Activated CD4-positive, alpha-beta T cell treated with anti-CD3 and anti-CD28 coated beads, Interleukin-2, amount 50 U/mL, for 4 hours (primary cell): Measurements from ENCODE around the gene JUNB.
"Not testable (repeated sequence)": the region's sequence is repeated elsewhere in the genome, so short reads cannot be mapped to it uniquely, and the experiment has no call there.

Experiments
- DNase-seq, 2 experiments: peaks; one replicate each; pipeline ENCODE4 v3.0.0-alpha.2; 2020

The JUNB gene

GRCh38 chr19:12789098-12789903 lies 2.0 kb upstream of the JUNB start:
- no peak for DNase-seq

- peak; percentile 69 to 77 for DNase-seq
Measured at GRCh38 chr19:12789904-12790619, 1.2 kb upstream of the JUNB start.

GRCh38 chr19:12790628-12791344 lies 500 bp upstream of the JUNB start:
- no peak for DNase-seq

GRCh38 chr19:12792051-12792852 lies 966 bp downstream of the JUNB start:
- peak; percentile 61 to 72 for DNase-seq

- no peak for DNase-seq
Measured at GRCh38 chr19:12792853-12793289, 1.6 kb downstream of the JUNB start.

- DNase-seq = peak; percentile 92 to 95
Measured at GRCh38 chr19:12793290-12794195, 2.3 kb downstream of the JUNB start.

- no peak for DNase-seq
Measured at GRCh38 chr19:12794196-12794941, 3.1 kb downstream of the JUNB start.

- no peak for DNase-seq
Measured at GRCh38 chr19:12794971-12795381, 3.7 kb downstream of the JUNB start.

- DNase-seq = peak; percentile 66 to 70
Measured at GRCh38 chr19:12796146-12797071, 5.1 kb downstream of the JUNB start.

GRCh38 chr19:12797141-12797587 lies 5.9 kb downstream of the JUNB start:
- DNase-seq = no peak

GRCh38 chr19:12797607-12798006 lies 6.3 kb downstream of the JUNB start:
- DNase-seq = not testable (repeated sequence)

GRCh38 chr19:12799742-12800465 lies 8.6 kb downstream of the JUNB start:
- no peak for DNase-seq

GRCh38 chr19:12800466-12800770 lies 9.1 kb downstream of the JUNB start:
- no peak for DNase-seq

- no peak for DNase-seq
Measured at GRCh38 chr19:12800923-12801465, 9.7 kb downstream of the JUNB start.

- peak; percentile 60 to 62 for DNase-seq
Measured at GRCh38 chr19:12801466-12802266, 10.4 kb downstream of the JUNB start, which contains the start of the genes PRDX2 and THSD8. TSS of gene PRDX2 (minus strand) at chr19:12801800. CDS start at chr19:12801261, 539 bp downstream. TSS of gene THSD8 (plus strand) at chr19:12802069. CDS start at chr19:12802072, 3 bp downstream.

GRCh38 chr19:12802267-12803106 lies 11.2 kb downstream of the JUNB start:
- no peak for DNase-seq

GRCh38 chr19:12804051-12804450 lies 12.8 kb downstream of the JUNB start:
- no peak for DNase-seq
